Tibial artery (tissue), 4 donors: ENCODE data around the gene CCDC39.

Source experiments
- DNase-seq, 2 donors: peaks; one replicate each; pipeline ENCODE4 v3.0.0-alpha.2; 2019
- H3K27ac ChIP-seq, 2 donors: fragments of 200-600 bp; sonication (generic) in 1 of 2; 1 replicate in 1 of 2; 2 replicates in 1 of 2; pipeline ENCODE4 v1.5.1; 2018 to 2019; ENCODE audit warnings: mild to moderate bottlenecking in 1 of 2
- H3K27me3 ChIP-seq, 2 donors: fragments of 200-600 bp; sonication (generic) in 1 of 2; one replicate each; pipeline versions ENCODE4 v1.5.1 to v1.6.0; 2016 to 2019
- H3K36me3 ChIP-seq, 3 donors: fragments of 200-600 bp; sonication (generic) in 2 of 3; one replicate each; pipeline ENCODE4 v1.5.1; 2016 to 2019; ENCODE audit warnings: mild to moderate bottlenecking in 2 of 3
- H3K4me1 ChIP-seq, 4 donors: fragments of 200-600 bp; sonication (generic) in 2 of 4; 1 replicate in 3 of 4; 2 replicates in 1 of 4; pipeline ENCODE4 v1.5.1; 2016 to 2019
- H3K4me3 ChIP-seq, 2 donors: fragments of 200-600 bp; sonication (generic) in 1 of 2; 1 replicate in 1 of 2; 2 replicates in 1 of 2; pipeline ENCODE4 v1.5.1; 2018 to 2019; ENCODE audit warnings: mild to moderate bottlenecking in 2 of 2
- H3K9me3 ChIP-seq, 3 donors: fragments of 200-600 bp; sonication (generic) in 1 of 3; one replicate each; pipeline ENCODE4 v1.5.1; 2016 to 2019
- CTCF ChIP-seq, 2 experiments: fragments of 200-600 bp in 1 of 2; fragments of 450-650 bp in 1 of 2; IDR thresholded peaks; one replicate each; pipeline ENCODE4 v1.5.1; 2017 to 2019; ENCODE audit warnings: antibody characterized with exemption in 2 of 2, mild to moderate bottlenecking in 1 of 2, moderate library complexity in 1 of 2
- intact Hi-C: fragments of 100-400 bp; cut with DNase I; formaldehyde crosslinking; loops from one replicate; pipeline ENCODE4 v1.15.0; 2023; ENCODE audit warnings: low total_unique reads

The CCDC39 gene

GRCh38 chr3:180564676-180565075 is 114.6 kb downstream of the CCDC39 start:
- Histone ChIP-seq H3K4me3 (no peak overlapping the region), H3K4me1 (no peaks in the 10 kb centered on the region), H3K27ac (no peak overlapping the region), H3K27me3 (no peaks in the 10 kb centered on the region), H3K9me3 (peaks cover 0 to 6% (median 3%) of the 10 kb centered on the region in 3 donors), H3K36me3 (no peaks in the 10 kb centered on the region)
- intact Hi-C loops: no loop called here
- DNase-seq: no peak
- TF ChIP-seq CTCF (IDR thresholded peaks at IDR 0.05): no peak
